NCI-H524 treated with DMSO at 0.1 percent for 48 hours (cell line): ENCODE measurements around the gene STK32C.

Source experiments
- DNase-seq: peaks from one replicate; lab custom pipeline; 2025; lab: John Stamatoyannopoulos, UW

Gene STK32C

GRCh38 chr10:132198381-132199181 is 109.2 kb downstream of the STK32C start:
- no peak for DNase-seq

- no peak for DNase-seq
Observed at GRCh38 chr10:132198068-132198370, 109.7 kb downstream of the STK32C start.

GRCh38 chr10:132197271-132198067 is 110.3 kb downstream of the STK32C start:
- no peak for DNase-seq

- no peak for DNase-seq
Observed at GRCh38 chr10:132196178-132197113, 111.3 kb downstream of the STK32C start.

GRCh38 chr10:132195366-132196075 is 112.2 kb downstream of the STK32C start:
- no peak for DNase-seq

- DNase-seq = no peak
Observed at GRCh38 chr10:132194726-132195125, 113.0 kb downstream of the STK32C start.

GRCh38 chr10:132193907-132194552 is 113.7 kb downstream of the STK32C start:
- no peak for DNase-seq

GRCh38 chr10:132192991-132193665 is 114.6 kb downstream of the STK32C start:
- no peak for DNase-seq

GRCh38 chr10:132192076-132192975 is 115.4 kb downstream of the STK32C start:
- DNase-seq = no peak

- DNase-seq = no peak
Observed at GRCh38 chr10:132189810-132190422, 117.8 kb downstream of the STK32C start.

GRCh38 chr10:132189016-132189415 is 118.7 kb downstream of the STK32C start:
- DNase-seq = no peak

- DNase-seq = no peak
Observed at GRCh38 chr10:132188331-132188730, 119.4 kb downstream of the STK32C start.

GRCh38 chr10:132187430-132188138 is 120.2 kb downstream of the STK32C start:
- no peak for DNase-seq

GRCh38 chr10:132186488-132187429 is 121.0 kb downstream of the STK32C start, which contains the start of gene DPYSL4:
Gene DPYSL4 (plus strand): TSS chr10:132186948. CDS start chr10:132187064, 116 bp downstream.
- DNase-seq = no peak

- no peak for DNase-seq
Observed at GRCh38 chr10:132185601-132186487, 121.9 kb downstream of the STK32C start.
